GM19438 (cell line): Measurements from ENCODE around the gene SESTD1.

Experiments
- ATAC-seq: cut with Tn5 transposase; IDR thresholded peaks from one replicate; pipeline ENCODE4 v1.9.1; 2021; ENCODE audit warnings: low read depth; ENCODE audit not compliant: unreplicated experiment

The SESTD1 gene

DNA sequence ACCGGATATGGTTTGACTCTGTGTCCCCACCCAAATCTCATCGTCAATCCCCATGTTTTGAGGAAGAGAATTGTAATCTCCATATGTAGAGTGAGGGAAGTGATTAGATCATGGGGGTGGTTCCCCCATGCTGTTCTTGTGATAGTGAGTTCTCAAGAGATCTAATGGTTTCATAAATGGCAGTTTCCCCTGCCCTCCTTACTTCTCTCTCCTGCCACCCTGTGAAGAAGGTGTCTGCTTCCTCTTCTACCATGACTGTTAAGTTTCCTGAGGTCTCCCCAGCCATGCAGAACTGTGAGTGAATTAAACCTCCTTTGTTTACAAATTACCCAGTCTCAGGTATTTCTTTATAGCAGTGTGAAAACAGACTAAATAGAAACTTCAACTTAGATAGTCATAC, 69.5 kb downstream of the SESTD1 start:
- no peak for ATAC-seq

DNA sequence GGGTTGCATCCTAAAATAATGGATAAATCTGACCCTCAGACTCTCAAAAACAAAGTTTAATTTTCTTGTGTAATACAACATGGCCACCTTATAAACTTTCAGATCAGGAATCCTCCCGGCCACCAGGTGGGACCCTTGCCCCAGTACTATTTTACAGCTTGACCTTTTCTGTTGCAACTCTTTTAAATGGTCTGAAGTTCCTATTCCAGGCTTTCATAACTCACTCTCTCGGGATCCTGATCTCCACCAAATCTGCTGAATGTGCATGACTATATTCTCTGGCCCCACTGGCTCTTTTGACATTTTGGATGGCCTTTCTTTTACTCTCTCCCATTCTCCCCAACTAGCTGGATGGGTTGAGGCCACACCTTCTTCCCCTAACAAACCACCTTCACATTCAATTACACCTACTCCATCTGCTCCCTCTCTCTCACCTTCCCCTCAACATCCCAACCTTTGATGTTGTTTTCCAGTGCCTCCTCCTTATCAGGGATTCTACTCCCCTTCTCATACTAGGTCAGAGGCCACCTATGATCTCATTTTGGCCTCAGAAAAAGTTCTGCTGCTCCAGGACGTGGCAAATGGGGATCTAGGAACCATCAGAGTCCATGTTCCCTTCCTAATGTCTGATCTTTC, 70.8 kb downstream of the SESTD1 start:
- ATAC-seq: no peak

DNA sequence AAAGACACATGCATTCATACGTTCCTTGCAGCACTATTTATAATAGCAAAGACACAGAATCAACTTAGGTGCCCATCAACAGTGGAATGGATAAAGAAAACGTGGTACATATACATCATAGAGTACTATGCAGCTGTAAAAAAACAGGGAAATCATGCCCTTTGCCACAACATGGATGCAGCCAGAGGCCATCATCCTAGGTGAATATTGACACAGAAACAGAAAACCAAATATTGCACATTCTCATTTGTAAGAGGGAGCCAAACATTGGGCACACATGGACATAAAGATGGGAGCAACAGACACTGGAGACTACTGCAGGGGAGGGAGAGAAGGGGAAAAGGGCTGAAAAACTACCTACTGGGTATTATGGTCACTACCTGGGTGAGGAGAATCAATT, 73.5 kb downstream of the SESTD1 start:
- ATAC-seq: no peak

DNA sequence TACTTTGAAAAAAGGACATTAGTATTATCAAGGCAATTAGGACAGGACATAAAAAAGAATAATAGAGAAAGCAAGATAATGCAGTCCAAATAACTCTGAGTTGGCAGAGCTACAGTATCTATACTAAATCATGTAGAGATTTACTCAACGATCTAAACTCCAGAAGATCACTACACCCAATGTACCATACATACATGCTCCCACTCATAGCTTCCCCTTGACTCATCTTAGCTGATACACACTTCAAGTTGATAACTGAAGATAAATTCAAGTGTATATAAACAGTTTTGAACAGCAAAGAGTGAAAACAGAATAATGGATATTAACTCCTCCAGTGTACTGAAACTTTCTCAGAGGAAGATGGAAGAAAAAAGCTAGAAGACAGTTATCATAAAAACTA, 78.5 kb downstream of the SESTD1 start:
- ATAC-seq: no peak

DNA sequence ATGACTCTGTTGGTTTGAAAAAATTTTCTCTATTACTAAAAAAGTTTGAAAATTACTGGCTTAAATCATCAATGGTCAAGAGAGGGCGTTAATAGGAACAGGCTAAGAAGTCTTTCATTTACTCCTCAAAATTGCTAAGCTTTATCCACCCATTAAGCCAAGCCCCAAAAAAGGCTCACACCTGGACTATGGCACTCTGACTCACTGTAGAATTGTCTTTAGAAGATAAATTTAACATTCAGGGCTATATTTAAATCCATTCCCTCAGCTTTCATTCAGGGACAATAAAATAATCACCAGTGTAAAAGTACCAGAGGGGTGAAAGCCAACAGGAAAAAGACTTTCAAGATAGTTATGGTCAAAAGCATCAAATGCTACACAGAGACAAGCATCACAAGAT, 80.0 kb downstream of the SESTD1 start:
- no peak for ATAC-seq

DNA sequence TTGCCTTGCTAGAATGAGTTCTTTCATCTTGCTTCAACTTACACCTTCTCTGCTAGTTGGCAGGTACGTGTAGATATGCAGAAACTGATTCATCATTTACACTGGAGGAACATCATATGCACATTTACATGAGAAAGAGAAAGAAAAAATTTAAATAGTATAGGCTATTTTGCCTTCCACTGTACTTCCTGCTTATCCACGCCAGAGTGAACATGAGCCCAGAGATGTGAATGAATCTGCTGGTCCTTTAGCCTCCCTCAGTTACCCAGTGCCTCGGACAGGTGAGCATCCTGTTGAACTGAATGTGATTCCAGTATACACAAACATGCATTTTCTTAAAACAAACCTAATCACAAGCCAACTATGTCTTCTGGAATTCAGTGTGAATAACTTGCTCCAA, 83.6 kb downstream of the SESTD1 start:
- ATAC-seq: peak; percentile 66

DNA sequence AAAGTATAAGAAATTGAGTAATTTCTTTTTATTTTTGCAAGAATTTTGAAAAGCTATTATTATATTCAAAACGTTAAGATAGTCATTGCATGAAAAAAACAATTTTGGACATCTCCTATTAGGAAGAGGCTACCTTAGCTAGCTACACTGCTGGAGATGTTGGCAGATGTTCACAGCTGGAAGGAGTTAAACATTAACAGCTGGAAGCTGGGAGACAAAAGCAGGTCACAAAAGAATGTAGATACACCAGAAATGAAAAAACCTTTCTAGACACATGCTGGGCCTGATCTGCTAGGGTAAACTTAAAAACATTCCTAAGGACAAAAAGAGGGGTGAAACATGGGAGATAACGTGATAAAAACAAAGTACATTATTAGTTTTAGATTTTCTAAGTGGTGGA, 84.4 kb downstream of the SESTD1 start:
- no peak for ATAC-seq

DNA sequence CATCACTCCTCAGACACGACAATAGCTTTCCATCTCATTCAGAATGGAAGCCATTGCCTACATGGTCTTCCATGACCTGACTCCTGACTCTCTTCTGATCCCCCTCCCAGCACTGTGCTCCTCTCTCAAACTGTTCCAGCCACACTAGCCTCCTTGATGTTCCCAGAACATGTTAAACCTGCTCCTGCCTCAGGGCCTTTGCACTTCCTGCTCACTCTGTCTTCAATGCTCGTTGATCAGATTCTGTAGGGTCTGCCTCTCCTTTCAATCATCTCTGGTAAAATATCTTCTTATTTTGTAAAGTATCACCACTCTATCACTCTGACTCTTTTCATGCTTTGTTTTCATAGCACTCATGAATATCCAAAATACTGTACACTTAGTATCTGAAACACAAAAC, 84.9 kb downstream of the SESTD1 start:
- no peak for ATAC-seq

DNA sequence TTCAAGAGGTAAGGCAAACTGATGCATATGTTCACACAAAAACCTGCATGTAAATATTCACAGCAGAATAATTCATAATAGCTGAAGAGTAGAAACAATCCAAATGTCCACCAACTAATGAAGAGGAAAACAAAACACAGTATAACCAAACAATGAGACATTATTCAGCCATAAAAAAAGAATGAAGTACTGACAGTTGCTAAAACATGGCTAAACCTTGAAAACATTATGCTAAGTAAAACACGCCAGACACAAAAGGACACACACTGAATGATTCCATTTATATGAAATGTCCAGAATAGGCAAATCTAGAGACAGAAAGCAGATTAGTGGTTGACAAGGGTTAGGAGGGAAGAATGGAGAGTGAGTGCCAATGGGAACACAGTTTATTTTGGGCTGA, 86.9 kb downstream of the SESTD1 start:
- no peak for ATAC-seq

DNA sequence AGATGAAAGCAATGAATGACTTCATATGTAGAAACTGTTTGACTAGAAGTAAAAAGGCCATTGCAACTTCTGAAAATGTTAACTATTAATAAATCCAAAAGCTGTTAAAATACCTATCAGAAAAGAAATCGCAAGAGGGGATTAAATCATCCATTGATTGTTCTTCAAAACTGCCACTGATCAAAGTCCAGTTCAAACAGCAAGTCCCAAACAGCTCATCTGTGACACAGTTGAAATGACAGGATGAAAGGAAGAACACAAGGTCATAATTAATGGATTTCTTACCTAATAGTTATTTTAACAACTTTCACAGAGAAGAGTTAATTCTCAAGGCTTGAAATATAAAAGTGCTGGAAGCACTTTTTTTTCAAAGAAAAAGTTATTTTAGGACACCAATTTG, 90.4 kb downstream of the SESTD1 start:
- ATAC-seq: no peak

DNA sequence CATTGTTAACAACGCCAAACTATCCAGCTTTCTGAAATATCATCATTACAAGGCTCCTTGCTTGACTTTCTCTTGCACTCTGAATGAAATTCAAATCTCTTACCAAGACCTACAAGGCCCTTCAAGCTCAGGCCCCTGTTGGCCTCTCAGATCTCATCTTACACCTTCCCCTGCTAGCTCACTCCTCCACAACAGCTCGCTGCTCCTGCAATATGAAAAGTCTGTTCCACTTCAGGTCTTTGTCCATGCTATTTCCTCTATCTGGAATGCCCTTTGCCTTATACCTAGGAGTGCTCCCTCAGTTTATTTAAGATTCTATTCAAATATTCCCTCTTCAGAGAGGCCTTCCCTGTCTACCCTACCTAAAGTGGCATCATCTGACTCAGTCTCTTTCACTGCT, 91.7 kb downstream of the SESTD1 start:
- no peak for ATAC-seq

DNA sequence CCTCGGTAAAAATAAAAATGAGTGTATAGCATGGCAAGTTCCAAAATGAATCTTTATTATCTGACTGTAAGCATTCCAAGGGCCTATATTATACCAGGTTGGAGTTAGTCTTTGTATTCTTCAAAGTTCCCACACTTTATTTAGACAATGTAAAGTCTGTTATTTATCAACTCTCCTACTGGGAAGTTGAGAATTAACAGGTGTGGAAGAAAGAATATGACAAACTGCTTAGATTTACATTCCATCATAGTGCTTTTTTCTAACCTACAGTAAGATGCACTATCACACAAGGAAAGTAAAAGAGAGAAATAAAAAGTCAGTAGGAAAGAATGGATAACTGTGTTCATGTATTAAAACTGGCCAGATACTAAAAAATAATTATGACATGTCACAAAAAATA, 93.3 kb downstream of the SESTD1 start:
- ATAC-seq: no peak

DNA sequence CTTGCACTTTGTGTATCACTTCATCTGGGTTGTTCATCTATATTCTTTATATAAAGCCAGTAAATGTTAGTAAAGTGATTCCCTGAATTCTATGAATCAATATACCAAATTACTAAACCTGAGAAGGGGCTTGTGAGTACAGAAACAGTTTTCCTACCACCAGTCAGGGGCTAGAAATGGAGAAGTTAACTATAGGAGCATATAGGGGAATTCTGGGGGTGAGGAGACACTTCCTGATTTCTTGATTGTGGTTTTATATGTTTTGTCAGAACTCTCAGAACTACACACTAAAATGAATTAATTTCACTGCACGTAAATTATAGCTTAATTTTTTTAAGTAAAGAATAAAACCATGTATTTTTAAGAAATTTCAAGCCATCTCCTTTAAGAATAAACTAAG, 93.7 kb downstream of the SESTD1 start:
- no peak for ATAC-seq

DNA sequence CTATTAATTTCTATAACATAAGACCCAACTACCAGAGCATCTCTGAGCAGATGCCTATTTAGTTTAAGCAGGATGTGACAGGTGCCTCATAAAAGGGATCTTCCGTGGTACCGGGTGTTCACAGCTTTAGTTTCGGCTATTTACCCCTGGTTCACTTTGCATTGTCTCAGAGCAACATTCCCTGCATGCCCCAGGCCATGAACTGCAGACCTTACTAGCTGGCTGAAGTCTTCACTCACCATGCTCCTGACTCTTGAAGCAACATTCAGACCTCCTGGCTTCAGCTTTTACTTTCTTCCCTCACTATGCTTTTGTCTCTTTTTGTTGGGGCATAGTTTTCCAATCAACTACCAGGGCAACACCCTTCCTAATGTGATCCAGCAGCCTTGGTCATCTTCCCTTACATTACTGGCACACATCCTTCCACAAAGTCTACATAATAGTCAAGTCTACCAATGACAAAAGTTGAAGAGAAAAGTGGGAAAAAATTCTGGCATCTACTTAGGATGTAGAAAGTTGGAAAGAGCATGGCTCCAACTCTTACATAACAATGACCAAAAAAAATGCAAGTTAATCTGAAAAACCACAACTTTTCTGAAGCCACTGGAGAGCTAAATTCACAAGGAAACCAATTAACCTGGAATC, 99.2 kb downstream of the SESTD1 start:
- no peak for ATAC-seq

DNA sequence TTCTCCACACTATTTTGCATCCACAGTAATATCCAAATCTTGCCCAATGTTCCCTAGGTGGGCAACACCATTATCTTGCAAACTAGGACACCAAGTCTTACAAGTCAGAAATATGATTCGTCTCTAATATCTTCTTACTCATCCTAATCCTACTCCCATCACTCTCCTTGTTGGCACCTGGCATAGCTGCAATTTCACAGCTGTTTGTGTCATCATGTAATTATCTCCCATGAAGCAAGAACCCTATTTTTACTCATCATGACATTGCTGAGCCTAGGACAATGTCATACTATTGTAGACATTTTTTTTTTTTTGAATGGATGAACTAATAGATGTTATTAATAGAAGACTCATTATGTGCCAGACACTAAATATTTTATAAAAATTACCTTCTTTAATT, 123.4 kb downstream of the SESTD1 start:
- no peak for ATAC-seq

DNA sequence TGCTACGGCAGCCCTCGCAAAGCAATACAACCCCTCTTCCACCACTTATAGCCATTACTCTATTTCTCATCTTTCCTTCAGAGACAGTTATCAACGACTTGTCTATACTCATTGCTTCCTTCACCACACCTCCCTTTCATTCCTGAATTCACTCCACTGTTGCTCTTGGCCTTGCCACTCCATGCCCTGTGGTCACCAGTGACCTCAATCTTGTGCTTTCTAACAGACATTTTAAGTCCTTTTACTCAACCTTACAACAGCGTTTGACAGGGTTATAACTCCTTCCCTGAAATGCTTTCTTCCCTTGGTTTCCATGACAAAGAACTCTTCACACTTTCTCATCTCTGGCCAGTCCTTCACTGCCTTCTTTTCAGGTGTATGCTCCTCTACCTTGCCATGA, 124.1 kb downstream of the SESTD1 start:
- ATAC-seq: no peak

DNA sequence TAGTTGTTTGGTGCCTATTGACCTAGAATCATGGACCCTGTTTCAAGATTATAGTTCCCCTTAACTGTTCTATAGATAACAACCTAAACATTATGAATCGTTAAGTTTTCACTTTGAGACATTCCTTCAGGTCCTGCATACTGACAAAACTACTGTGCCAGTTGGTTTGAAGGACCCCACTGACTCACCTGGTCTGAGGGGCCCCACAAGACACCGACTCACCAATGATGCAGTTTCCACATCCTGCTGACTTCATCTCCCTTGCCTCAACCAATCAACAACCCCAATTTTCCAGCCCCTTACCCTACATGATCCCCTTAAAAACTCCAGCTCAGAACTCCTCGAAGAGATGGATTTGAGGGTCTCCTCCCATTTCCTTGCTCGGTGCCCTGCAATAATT, 125.1 kb downstream of the SESTD1 start:
- no peak for ATAC-seq

DNA sequence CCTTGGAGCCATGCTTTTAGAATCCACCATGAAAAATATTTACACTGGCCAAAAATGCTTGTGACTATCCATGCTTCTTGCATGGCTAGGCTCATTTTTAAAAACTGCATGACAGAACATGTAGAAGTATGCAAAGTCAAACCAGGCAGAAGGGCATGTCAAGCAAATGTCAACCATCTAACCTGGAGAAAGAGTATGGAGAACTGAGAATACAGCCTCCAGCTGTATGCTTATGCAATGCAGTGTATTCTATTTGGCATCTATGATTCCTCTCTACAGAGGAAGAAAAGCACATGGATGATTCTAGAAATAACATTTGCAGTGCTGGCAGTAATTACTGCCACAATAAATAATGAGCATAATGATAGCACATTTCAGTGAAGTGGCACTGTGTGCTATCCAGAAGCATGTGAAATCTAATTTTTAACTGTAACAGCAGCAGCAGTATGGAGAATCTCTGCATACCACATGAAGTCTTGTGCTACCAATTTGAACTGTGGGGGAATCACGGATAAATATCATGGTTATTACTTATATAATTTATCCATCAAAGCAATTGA, 127.4 kb downstream of the SESTD1 start:
- no peak for ATAC-seq

DNA sequence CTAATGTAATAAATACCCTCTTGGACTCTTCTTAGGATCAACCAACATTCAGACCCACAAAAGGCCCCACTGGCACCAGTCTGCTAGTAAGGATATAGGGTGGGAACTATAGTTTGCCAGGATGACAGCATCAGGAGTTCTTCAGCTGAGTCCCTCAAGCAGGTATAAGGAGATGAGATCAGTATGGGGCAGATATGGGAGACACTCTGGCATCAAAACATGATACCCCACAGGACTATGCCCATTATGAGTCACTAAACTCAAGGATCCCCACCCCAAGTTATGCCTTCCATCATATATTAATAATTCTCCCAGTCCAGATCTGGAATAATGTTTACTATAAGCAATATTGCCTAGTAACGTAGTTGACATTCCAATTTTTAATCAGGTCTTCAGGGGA, 131.6 kb downstream of the SESTD1 start:
- no peak for ATAC-seq

DNA sequence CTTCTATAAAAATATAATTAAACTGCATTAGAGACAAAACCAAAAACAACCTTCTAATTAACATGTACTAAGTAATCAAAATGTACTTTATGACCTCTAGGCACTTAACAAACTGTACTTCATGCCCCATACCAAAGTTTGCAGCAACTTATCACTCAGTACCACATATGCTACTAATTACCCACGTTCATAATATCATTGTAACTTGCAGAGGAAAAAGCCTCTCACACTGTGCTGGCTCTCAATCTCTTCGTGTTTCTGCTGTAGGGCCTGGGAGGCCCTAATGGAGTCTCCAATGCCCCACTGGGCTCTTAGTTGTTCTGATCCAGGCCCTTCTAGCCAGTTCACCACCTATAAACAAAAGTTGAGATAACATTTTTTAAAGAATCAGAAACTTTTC, 132.6 kb downstream of the SESTD1 start:
- no peak for ATAC-seq

DNA sequence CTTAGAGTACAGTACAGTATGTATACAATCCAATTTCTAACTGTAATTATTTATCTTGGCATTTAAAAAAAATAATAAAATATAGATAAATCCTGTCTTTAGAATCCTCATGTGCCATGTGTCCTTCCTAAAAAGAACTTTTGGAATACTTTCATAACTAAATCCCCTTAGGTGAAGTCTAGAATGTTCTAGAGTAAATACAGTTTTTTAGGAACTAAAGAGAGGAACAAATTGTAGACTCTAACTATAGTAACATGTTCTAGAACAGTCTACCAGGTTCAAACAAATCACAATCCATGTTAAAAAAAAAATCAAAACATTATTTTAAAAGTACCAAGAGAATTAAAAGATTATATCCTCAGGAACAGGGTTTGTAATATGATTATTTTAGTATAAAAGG, 134.1 kb downstream of the SESTD1 start:
- ATAC-seq: no peak

DNA sequence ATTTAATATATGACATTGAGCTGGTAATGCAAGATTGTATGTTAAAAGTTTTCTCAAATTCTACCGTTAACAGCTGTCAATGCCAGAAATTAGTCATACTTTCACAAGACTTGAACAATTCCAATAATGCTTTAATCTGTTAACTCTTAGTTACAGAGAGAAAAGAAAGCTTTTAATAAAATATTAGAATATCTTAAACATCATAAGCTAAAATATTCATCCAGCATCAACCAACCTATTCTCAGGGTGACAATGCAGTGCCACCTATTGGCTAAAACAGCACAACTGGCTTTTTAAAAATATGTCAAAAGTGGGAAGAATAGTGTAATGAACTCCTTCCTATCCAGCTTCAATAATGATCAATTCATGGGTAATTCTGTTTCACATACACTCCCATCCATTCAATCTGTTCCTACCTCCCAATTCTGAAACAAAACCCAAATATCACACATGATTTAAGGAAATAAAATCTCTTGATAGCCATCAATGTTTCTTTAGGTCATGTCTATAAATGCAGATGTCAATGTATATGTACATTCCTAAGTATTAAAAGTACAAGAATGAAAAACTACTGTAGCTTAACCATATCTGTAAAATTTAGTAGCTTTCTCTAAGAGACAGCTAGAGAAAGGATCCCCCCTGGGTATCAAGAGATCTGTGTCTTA, 134.9 kb downstream of the SESTD1 start:
- no peak for ATAC-seq
